Neural progenitor cell (in vitro differentiated cells): Measurements from ENCODE around the gene RGL4. TPM values are rescaled to one million over a fixed set of nuclear protein-coding genes. Genes with fewer than 3 reads are reported as not detected.

Source experiments
- DNase-seq: peaks from one replicate; pipeline ENCODE4 v3.0.0-alpha.2; 2016; ENCODE audit warnings: low spot score
- H2AFZ ChIP-seq: fragments of 200-600 bp; sonication (generic); replicated peaks from 2 replicates; pipeline ENCODE4 v1.6.1; 2016; ENCODE audit warnings: antibody characterized with exemption
- H3F3A ChIP-seq: fragments of 200-600 bp; sonication (generic); 2 replicates; pipeline ENCODE4 v1.6.1; 2016; ENCODE audit warnings: antibody characterized with exemption, low read depth
- H3K27ac ChIP-seq: fragments of 200-600 bp; sonication (generic); 2 replicates; pipeline ENCODE4 v1.5.1; 2016; ENCODE audit warnings: mild to moderate bottlenecking
- H3K27me3 ChIP-seq: fragments of 200-600 bp; sonication (generic); 2 replicates; pipeline ENCODE4 v1.6.1; 2016; ENCODE audit warnings: mild to moderate bottlenecking, moderate library complexity
- H3K36me3 ChIP-seq: fragments of 200-600 bp; sonication (generic); 2 replicates; pipeline ENCODE4 v1.5.1; 2016
- H3K4me1 ChIP-seq: fragments of 200-600 bp; sonication (generic); 2 replicates; pipeline ENCODE4 v1.6.1; 2016; ENCODE audit warnings: mixed run types
- H3K4me2 ChIP-seq: fragments of 200-600 bp; sonication (generic); 2 replicates; pipeline ENCODE4 v1.6.1; 2016
- H3K4me3 ChIP-seq: fragments of 200-600 bp; sonication (generic); 2 replicates; pipeline ENCODE4 v1.5.1; 2016
- H3K79me2 ChIP-seq: fragments of 200-600 bp; sonication (generic); 2 replicates; pipeline ENCODE4 v1.6.1; 2016; ENCODE audit warnings: low read depth
- H3K9ac ChIP-seq: fragments of 200-600 bp; sonication (generic); 2 replicates; pipeline ENCODE4 v1.6.1; 2016
- H3K9me3 ChIP-seq: fragments of 200-600 bp; sonication (generic); 2 replicates; pipeline ENCODE4 v1.5.1; 2016; ENCODE audit warnings: low read depth
- H4K20me1 ChIP-seq: fragments of 200-600 bp; sonication (generic); 2 replicates; pipeline ENCODE4 v1.6.1; 2016; ENCODE audit warnings: low read depth
- H3K27ac Mint-ChIP-seq: 3 replicates; pipeline ENCODE4 v1.8.0; 2021; ENCODE audit warnings: mixed read lengths
- H3K27me3 Mint-ChIP-seq: 2 replicates; pipeline ENCODE4 v1.8.0; 2022; ENCODE audit warnings: low read depth, mild to moderate bottlenecking, inconsistent platforms, moderate library complexity, mixed read lengths; ENCODE audit not compliant: insufficient read depth
- H3K36me3 Mint-ChIP-seq: 3 replicates; pipeline ENCODE4 v1.8.0; 2021; ENCODE audit warnings: mixed read lengths
- H3K4me1 Mint-ChIP-seq: 3 replicates; pipeline ENCODE4 v1.8.0; 2021; ENCODE audit warnings: mixed read lengths
- H3K4me3 Mint-ChIP-seq: 3 replicates; pipeline ENCODE4 v1.8.0; 2021; ENCODE audit warnings: mild to moderate bottlenecking, moderate library complexity, mixed read lengths
- H3K9me3 Mint-ChIP-seq: 3 replicates; pipeline ENCODE4 v1.8.0; 2020; ENCODE audit warnings: mixed read lengths
- CTCF ChIP-seq: fragments of 200-600 bp; sonication (generic); IDR thresholded peaks from 2 replicates; pipeline ENCODE4 v1.5.1; 2017; ENCODE audit warnings: antibody characterized with exemption, mild to moderate bottlenecking
- EZH2 ChIP-seq: fragments of 200-600 bp; sonication (generic); IDR thresholded peaks from 2 replicates; pipeline ENCODE4 v1.6.1; 2017; ENCODE audit warnings: antibody characterized with exemption, mild to moderate bottlenecking, moderate library complexity
- EZH2phosphoT487 ChIP-seq: fragments of 200-600 bp; sonication (generic); IDR thresholded peaks from 2 replicates; pipeline ENCODE4 v1.6.1; 2017; ENCODE audit warnings: antibody characterized with exemption
- total RNA-seq: library from RNA; depleted of rRNA; stranded (reverse); fragments of >200 nt; gene quantifications from 2 replicates; pipeline ENCODE4 v1.2.3, GENCODE V29; 2015; ENCODE audit warnings: low replicate concordance

RGL4 gene
- total RNA-seq, 1 donor from 2014 or later = not detected

- Mint-ChIP-seq H3K4me3 (no peak overlapping the region), H3K9me3 (no peaks in the 10 kb centered on the region), H3K27me3 (peaks cover 3% of the 10 kb centered on the region), H3K27ac (no peak overlapping the region), H3K4me1 (no peaks in the 10 kb centered on the region), H3K36me3 (peaks cover 20% of the 10 kb centered on the region)
- Histone ChIP-seq H4K20me1 (no peaks in the 10 kb centered on the region), H3K36me3 (no peaks in the 10 kb centered on the region), H3K9ac (no peak overlapping the region), H3K27ac (no peak overlapping the region), H3K4me3 (no peak overlapping the region), H3K27me3 (no peaks in the 10 kb centered on the region), H3K4me1 (no peaks in the 10 kb centered on the region), H2AFZ (no peak overlapping the region), H3K9me3 (no peaks in the 10 kb centered on the region), H3K79me2 (no peaks in the 10 kb centered on the region), H3F3A (no peaks in the 10 kb centered on the region), H3K4me2 (no peak overlapping the region)
- TF ChIP-seq CTCF (no peak), EZH2phosphoT487 (no peak), EZH2 (no peak)
- no peak for DNase-seq
Observed at GRCh38 chr22:23691748-23692423, 1.1 kb downstream of the RGL4 start.

DNA sequence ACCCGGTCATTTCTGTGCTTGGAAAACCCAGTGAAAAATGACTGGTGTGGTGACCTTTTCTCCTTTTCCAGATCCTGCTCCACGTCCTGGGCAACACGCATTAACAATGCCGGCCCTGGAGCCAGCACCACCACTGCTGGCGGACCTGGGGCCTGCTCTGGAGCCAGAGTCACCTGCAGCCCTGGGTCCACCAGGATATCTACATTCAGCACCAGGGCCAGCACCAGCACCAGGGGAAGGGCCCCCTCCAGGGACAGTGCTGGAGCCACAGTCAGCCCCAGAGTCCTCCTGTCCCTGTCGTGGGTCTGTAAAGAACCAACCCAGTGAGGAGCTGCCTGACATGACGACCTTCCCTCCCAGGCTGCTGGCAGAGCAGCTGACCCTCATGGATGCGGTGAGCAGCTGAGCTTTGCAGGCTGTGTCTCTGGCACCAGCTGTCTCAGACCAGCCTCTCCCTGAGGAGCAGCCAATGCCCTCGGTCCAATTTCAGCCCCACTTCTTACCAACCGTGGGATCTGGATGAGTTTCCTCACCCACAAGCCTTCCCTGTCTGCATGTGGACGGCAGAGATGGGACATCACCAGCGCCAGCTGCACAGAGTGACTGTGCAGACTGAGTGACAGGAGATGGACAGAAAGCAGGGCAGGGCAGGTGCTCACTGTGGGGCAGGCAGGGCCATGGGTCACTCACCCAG is 1.9 kb downstream of the RGL4 start:
- Histone ChIP-seq H3K4me2 (no peak overlapping the region), H3K36me3 (no peaks in the 10 kb centered on the region), H3K27me3 (no peaks in the 10 kb centered on the region), H3K9me3 (no peaks in the 10 kb centered on the region), H4K20me1 (peaks cover 7% of the 10 kb centered on the region), H3K79me2 (no peaks in the 10 kb centered on the region), H3K27ac (no peak overlapping the region), H3K4me3 (no peak overlapping the region), H3K9ac (no peak overlapping the region), H3F3A (no peaks in the 10 kb centered on the region), H3K4me1 (no peaks in the 10 kb centered on the region), H2AFZ (no peak overlapping the region)
- Mint-ChIP-seq H3K9me3 (no peaks in the 10 kb centered on the region), H3K4me1 (no peaks in the 10 kb centered on the region), H3K4me3 (no peak overlapping the region), H3K27me3 (peaks cover 2% of the 10 kb centered on the region), H3K27ac (peak overlapping the region; percentile 19), H3K36me3 (peaks cover 20% of the 10 kb centered on the region)
- DNase-seq = peak; percentile 23
- no peak for TF ChIP-seq CTCF
- no peak for TF ChIP-seq EZH2phosphoT487
- TF ChIP-seq EZH2 = no peak

DNA sequence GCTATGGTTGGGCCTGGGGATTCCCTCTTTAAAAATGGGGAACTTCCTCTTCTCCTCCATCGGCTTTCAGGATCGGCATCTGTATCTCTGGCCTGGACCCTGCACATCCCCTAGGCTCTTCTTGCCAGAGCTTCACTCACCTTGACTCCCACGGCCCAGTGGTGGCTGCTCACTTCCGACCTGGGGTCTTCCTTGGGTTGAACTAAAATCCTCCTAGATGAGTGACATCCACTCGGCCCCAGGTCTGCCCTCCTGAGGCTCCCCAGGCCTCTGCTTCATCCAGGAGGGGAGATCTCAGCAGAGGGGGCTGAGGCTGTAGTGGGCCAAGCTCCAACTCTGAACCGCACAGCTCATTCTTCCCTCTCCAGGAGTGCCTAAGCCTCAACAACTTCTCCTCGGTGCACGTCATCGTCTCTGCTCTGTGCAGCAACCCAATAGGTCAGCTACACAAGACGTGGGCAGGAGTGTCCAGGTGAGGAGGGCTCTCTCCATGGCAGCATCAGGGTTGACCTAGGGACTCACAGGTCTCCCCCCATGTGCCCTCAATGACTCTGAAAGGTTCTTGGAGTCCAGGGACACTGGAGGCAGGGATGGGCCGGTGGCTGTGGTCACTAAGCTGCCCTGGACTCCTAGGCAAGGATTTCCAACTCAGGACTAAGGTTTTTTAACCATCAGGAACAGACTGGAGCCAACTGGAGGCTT is 3.3 kb downstream of the RGL4 start:
- Histone ChIP-seq H3K27ac (no peak overlapping the region), H3K4me1 (no peaks in the 10 kb centered on the region), H3K9me3 (no peaks in the 10 kb centered on the region), H3K4me3 (no peak overlapping the region), H3K36me3 (no peaks in the 10 kb centered on the region), H3K79me2 (no peaks in the 10 kb centered on the region), H3K27me3 (no peaks in the 10 kb centered on the region), H4K20me1 (peaks cover 7% of the 10 kb centered on the region), H3K4me2 (no peak overlapping the region), H3F3A (no peaks in the 10 kb centered on the region), H2AFZ (no peak overlapping the region), H3K9ac (no peak overlapping the region)
- H3K27me3 Mint-ChIP-seq = peaks cover 2% of the 10 kb centered on the region
- no peak overlapping the region for H3K4me3 Mint-ChIP-seq
- no peak for DNase-seq
- TF ChIP-seq EZH2 = no peak
- no peak for TF ChIP-seq EZH2phosphoT487
- no peak for TF ChIP-seq CTCF
- no peaks in the 10 kb centered on the region for H3K9me3 Mint-ChIP-seq
- peaks cover 20% of the 10 kb centered on the region for H3K36me3 Mint-ChIP-seq
- no peaks in the 10 kb centered on the region for H3K4me1 Mint-ChIP-seq
- H3K27ac Mint-ChIP-seq = peak overlapping the region; percentile 29
